HG03039 (cell line): ENCODE results near the gene LRBA.

ENCODE experiments used
- ATAC-seq: cut with Tn5 transposase; IDR thresholded peaks from one replicate; pipeline ENCODE4 v1.9.1; 2021; ENCODE audit warnings: mild to moderate bottlenecking, moderate library complexity; ENCODE audit not compliant: unreplicated experiment

The LRBA gene

DNA sequence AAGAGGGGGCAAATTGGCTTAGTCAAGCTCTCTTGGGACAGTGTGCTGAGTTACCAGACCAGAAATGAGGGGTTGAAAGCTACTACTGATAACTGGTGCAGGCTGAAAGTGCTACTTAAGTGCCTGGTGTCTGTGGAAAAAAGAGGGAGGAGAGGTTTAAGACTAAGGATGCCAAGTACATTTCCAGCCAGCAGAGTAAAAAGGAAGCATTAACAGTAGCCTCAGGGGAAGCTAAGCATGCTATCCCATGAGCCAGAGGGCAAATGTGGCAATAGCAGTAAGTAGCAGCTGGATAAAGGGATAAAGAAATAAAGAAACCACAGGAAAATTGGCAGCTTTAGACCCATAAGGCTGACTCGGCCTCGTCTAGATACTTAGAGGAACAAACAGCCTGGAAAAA is 629.5 kb downstream of the LRBA start:
- no peak for ATAC-seq

DNA sequence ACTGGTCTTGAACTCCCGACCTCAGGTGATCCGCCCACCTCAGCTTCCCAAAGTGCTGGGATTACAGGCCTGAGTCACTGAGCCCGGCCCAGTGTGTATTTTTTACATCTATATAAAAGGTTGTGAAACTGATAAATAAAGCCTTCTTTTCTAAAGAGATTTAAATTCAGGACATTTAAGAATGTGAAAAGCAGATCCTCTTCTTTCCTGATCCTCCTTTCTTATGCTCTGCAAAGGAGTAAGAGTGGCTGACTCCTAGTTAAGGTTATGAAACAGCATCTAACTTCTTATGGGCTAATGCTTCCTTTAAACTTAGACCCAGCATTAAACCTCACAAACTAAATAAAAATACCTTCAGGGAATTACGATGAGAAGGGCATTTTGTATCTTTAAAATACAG is 630.8 kb downstream of the LRBA start:
- no peak for ATAC-seq

GRCh38 chr4:150382028-150382427 is 633.1 kb downstream of the LRBA start:
- no peak for ATAC-seq

DNA sequence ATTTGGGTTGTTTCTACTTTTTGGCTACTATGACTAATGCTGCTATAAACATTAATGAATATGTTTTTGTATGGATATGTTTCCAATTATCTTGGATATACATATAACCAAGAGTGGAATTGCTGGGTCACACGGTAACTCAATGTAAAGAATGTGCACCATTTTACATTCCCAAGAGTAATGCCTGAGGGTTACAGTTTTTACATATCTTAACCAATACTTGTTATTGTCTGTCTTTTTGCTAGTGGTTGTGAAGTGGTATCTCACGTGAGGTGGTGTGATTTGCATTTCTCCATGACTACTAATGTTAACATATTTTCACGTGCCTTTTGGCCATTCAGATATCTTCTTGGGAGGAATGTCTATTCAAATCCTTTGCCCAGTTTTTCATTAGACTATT is 633.5 kb downstream of the LRBA start:
- no peak for ATAC-seq

DNA sequence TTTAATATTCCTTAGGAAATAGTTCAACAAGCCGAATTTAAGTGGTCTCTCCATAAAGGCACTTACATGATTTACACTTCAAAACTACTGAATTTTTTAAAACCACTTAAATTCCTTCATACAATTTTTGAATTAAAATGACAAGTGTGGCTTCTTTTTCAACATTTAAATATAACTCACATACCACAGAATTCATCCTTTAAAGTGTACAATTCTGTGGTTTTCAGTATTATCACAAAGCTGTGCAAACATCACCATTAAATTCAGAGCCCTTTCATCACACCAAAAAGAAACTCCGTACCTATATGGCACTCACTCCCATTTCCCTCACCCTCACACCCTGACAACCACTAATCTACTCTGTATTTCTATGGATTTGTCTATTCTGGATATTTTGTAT is 634.0 kb downstream of the LRBA start:
- ATAC-seq = no peak

DNA sequence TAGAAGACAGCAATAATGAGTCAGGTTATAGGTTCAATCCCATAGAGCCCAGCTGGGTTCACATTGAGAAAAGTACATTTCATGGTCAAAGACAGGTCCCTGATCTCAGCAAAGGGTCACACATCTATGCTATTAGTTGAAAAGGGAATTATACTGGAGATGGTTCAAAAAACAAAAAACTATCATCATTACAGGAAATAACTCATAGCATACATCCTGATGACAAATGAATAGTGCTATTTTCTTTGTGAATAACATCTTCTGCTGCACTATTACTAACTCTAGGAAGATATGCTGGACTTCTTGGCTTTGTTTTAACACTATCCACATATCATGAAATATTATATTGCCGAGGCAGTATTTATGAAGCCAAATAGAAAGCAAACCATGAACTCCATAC is 635.6 kb downstream of the LRBA start:
- no peak for ATAC-seq

- ATAC-seq = no peak
Measured at GRCh38 chr4:150375025-150375424, 640.1 kb downstream of the LRBA start.

DNA sequence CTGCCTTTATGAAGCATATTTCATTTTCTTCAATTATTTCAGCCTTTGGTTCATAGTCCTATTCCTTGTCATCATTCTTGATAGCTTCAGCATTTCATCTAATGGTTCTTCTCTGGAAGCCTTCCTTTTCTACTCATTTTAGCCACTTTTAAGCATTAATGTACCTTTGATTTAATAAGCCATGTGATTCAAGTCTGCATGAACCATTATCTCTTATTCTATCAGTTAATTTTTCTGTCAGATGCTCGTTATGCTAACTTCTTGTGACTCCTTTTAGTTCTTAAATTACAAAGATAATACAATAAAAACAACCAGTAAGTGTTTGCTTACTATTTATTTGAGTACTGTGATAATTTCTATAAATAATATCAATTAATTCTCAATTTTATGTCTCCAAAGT is 643.2 kb downstream of the LRBA start:
- ATAC-seq = no peak

DNA sequence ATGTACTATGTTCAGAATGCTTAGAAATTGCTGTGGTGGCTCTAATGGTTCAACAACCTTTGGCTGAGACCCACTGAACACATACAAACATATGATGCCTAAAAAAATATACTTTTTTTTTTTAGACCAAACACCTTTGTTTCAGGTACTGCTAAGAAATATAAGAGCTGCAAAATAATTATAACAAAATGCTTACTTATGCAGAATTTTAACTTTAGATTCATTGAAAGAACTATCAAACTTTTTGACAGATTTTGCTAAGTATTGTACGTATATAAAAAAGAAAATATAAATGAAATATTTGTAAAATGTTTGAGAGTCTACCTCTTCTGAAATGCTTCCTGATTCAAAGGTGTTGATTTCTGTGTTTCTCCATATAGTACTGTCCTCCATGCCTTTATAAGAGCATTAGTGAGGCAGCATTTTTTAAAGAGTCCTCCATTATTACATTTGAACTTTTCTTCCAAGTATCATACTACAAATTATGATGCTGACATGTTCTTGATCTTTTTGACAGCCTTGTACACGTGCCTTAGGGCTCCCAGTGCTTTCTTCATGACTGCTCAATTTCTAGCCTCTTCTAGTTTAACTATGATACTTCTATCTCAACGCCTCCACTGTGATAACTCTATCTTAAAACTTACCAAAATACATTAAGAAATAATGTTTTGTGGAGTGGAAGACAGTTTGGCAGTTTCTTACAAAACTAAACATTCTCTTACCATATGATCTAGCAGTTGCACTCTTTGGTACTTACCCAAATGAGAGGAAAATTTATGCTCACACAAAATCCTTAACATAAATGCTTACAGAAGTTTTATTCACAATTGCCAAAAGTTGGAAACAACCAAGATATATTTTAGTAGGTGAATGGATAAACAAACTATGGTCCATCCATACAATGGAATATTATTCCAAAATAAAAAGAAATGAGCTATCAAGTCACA is 645.4 kb downstream of the LRBA start:
- no peak for ATAC-seq

GRCh38 chr4:150368667-150369066 is 646.4 kb downstream of the LRBA start:
- ATAC-seq = no peak

GRCh38 chr4:150367326-150367725 is 647.8 kb downstream of the LRBA start:
- ATAC-seq = no peak

DNA sequence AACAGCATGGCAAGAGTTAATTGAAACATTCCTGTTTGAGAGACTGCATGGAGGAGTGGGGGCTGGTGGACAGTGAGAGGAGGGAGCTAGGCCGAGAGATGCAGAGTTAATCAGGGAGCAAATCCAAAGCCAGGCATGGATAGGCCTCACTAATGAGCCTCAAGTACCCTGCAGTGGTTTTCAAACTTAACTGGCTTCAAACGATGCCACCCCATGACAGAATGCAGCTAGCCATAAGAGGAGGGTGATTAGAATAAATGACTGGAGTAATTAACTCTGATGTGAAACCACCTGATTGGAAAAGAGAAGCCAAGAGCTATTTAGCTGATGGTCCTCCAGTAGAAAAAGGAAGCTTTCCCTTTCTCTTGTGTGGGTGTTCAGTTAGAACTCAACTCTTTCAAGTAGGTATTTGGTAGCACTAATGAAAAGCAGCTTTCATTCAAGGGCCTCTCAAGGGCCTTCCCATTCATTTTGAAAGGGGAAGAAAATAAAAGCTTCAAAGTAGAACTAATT is 648.5 kb downstream of the LRBA start:
- peak; percentile 87 for ATAC-seq

- no peak for ATAC-seq
Measured at GRCh38 chr4:150363721-150364688, 651.1 kb downstream of the LRBA start.

DNA sequence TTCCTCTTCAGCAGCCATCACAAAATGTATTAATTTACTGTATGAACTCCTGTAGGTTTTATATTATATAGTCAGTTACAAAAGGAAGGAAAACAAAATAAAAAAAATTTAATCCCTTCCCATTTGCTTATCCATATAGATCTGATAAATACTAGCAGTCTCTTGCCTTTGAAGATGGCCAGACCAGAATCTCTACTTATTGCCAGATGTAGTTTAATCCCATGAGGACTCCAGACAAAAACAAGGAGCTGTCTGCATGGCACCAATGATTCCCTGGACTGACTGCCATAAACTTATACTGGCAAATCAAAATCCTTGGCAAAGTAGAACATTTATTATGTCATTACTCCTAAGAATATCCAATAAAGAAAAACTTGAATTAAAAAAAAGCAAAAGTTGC is 656.4 kb downstream of the LRBA start:
- ATAC-seq = no peak

- no peak for ATAC-seq
Measured at GRCh38 chr4:150357829-150358228, 657.3 kb downstream of the LRBA start.

DNA sequence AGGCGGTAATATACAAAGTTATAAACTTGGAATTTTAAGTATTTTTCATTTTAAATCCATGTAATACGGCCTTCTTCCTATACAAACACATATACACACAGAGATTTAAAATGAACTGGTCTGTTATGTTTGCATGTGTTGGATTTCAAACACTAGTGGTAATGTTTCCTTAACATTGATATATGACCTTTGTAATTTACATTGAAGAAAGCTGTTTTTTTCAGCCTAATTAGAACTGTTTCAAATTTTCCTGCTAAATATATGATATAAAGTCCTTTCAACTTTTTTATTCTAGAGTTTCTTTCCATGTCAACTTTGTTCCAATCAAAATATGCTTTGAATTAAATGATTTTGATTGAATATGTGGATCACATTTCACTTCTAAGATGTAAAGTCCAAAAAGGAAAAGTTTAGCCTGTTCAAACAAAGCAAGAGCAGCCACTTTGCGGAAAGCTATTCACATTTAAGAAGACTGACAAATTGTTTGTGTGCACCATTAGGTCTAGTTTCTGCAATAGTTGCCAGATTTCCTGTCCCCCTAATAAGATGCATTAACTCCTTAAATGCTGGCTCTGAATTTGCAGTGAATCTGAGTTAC is 659.1 kb downstream of the LRBA start:
- ATAC-seq = no peak

DNA sequence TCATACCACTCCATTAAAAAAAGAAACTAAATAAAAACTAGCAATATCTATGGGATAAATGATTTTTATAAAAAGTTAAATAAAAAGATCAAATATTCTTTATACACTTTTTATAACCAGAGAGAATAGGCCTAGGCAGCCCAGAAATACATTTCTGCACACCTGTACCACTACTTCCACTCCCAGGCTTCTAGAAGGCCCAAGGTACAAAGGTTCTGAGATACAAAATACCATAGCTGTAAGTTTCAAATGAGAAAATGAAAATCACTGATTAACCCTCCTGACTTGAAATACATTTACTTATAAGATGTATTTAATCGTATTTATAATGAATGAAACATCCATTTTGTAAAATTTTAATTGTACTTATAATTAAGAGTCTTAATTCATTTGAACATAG is 659.7 kb downstream of the LRBA start:
- no peak for ATAC-seq

DNA sequence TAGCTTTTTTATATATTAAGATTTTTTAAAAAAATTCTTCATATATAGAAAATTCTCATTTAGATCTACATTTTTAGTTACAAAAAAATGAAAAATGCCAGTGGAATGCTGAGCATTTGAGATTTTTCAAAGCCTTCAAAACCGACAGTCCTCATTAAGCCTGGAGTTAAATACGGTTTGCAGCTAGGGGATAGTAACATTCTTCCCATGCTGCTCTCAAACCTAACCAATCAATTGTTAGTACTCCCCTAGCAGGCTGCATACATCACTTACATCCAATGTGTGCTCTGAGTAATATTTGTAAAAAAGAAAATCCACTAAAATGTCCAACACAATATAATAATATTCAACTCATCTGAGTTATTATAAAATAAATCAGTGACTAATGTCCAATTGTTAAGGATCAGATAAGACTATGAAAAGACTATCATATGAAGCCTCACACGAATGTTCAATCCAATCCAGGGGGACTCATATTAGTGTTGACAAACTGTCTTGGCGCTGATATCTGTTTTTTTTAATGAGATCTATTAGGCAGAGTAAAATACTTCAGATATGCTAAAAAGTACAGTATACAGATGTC is 660.8 kb downstream of the LRBA start:
- no peak for ATAC-seq

- ATAC-seq = no peak
Measured at GRCh38 chr4:150348079-150348478, 667.0 kb downstream of the LRBA start.

DNA sequence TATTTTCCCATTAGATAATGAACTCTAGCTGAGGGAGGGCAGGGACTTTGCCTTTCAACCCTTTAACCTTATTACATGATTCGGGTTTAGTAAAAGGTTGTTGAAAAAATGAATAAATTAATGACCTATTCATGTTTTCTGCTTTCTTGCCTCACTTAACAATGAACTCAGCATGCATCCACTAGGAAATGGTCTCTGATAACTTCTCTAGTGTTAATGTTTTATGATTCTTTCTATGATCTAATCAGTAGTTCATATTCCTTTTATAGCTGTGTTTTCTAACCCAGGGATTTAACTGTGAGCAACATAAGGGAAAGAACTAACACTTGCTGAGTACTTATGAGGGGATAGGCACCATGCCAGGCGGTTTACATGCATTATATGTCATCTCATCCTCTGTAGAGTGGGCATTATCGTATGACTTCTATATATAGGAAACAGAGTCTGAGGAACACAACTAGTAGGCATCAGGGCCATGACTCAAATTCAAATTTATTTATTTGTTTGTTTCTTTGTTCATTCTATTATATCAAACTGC is 669.8 kb downstream of the LRBA start:
- ATAC-seq = no peak
